K562 (cell line): ENCODE measurements around the gene UGT1A9. TPM values are rescaled to one million over a fixed set of nuclear protein-coding genes. Genes with fewer than 3 reads are reported as not detected.

ENCODE experiments used
- ATAC-seq: fragments of 200-7000 bp; cut with Tn5 transposase; 3 replicates; pipeline ENCODE4 v1.9.1; 2020; ENCODE audit warnings: moderate library complexity
- BruUV-seq: library from RNA; stranded (reverse); fragments of 400-500 nt; replicated peaks from 2 replicates; lab custom pipeline; 2021; lab: Mats Ljungman, UMichigan
- CTCF ChIA-PET: fragments of 300-600 bp; formaldehyde crosslinking; extraction: SDS; loops from one replicate; lab custom pipeline; 2021; ENCODE audit warnings: low intra/inter-chr PET ratio; lab: Yijun Ruan, JAX
- POLR2A ChIA-PET: fragments of 300-600, 350-650 bp; sonication (Branson Sonifier 250); formaldehyde crosslinking; extraction: SDS; loops from one replicate; lab custom pipeline; 2021; ENCODE audit warnings: antibody characterized with exemption, inconsistent platforms; lab: Yijun Ruan, JAX
- DNase-seq, 4 experiments: peaks; one replicate each; pipeline versions ENCODE4 v3.0.0 to v3.0.0-alpha.2; 2011 to 2018; ENCODE audit warnings: low spot score in 3 of 4, mixed read lengths in 3 of 4; ENCODE audit errors: extremely low read depth in 1 of 4
- FAIRE-seq: peaks from 2 replicates; lab custom pipeline; 2011; peaks lifted over from hg19 to GRCh38; lab: Jason Lieb, UNC
- H2AFZ ChIP-seq: 2 replicates; pipeline ENCODE4 v1.6.0; 2011; ENCODE audit warnings: low read depth, low read length, control low read depth, inconsistent platforms
- H3K27ac ChIP-seq: fragments of 200-600 bp; 3 replicates; pipeline ENCODE4 v1.8.0; 2011; ENCODE audit warnings: low read depth, mild to moderate bottlenecking, control low read depth, inconsistent platforms, low read length, moderate library complexity, mixed read lengths; ENCODE audit errors: extremely low read depth
- H3K27me3 ChIP-seq, 2 experiments: fragments of 300-600 bp in 1 of 2; 2 replicates in 1 of 2; 3 replicates in 1 of 2; pipeline versions ENCODE4 v1.6.0 to v1.8.0; 2011; ENCODE audit warnings: inconsistent platforms in 2 of 2, low read length in 2 of 2, mild to moderate bottlenecking in 1 of 2, mixed read lengths in 1 of 2, moderate library complexity in 1 of 2; ENCODE audit not compliant: control insufficient read depth in 2 of 2, insufficient read depth in 2 of 2
- H3K36me3 ChIP-seq: fragments of 300-600 bp; 3 replicates; pipeline ENCODE4 v1.8.0; 2011; ENCODE audit warnings: mild to moderate bottlenecking, low read length, inconsistent platforms; ENCODE audit not compliant: control insufficient read depth, insufficient read depth
- H3K4me1 ChIP-seq, 2 experiments: fragments of 200-600 bp in 1 of 2; replicated peaks in 1 of 2; 2 replicates in 1 of 2; 3 replicates in 1 of 2; pipeline versions ENCODE4 v1.5.1 to v1.8.0; 2011; ENCODE audit warnings: inconsistent platforms in 2 of 2, low read length in 2 of 2, mild to moderate bottlenecking in 1 of 2, mixed read lengths in 1 of 2, moderate library complexity in 1 of 2; ENCODE audit not compliant: control insufficient read depth in 2 of 2, insufficient read depth in 2 of 2
- H3K4me2 ChIP-seq: 2 replicates; pipeline ENCODE4 v1.6.1; 2011; ENCODE audit warnings: low read length, control low read depth, inconsistent platforms, mixed read lengths; ENCODE audit not compliant: insufficient read depth
- H3K4me3 ChIP-seq: fragments of 200-600 bp; sonication (generic), shearing (Covaris generic); 2 replicates; pipeline ENCODE4 v1.5.1; 2016; ENCODE audit warnings: control low read depth, inconsistent platforms
- H3K79me2 ChIP-seq: fragments of 200-600 bp; 3 replicates; pipeline ENCODE4 v1.8.0; 2011; ENCODE audit warnings: low read length, inconsistent platforms; ENCODE audit not compliant: control insufficient read depth, insufficient read depth
- H3K9ac ChIP-seq, 2 experiments: 2 replicates each; pipeline versions ENCODE4 v1.6.0 to v1.6.1; 2011; ENCODE audit warnings: low read depth in 2 of 2, low read length in 2 of 2, control low read depth in 1 of 2, inconsistent platforms in 1 of 2, mild to moderate bottlenecking in 1 of 2, mixed read lengths in 1 of 2; ENCODE audit not compliant: insufficient read depth in 1 of 2
- H3K9me1 ChIP-seq: one replicate; pipeline ENCODE4 v1.6.0; 2011; ENCODE audit warnings: inconsistent platforms, mild to moderate bottlenecking, low read length, moderate library complexity; ENCODE audit not compliant: control insufficient read depth, insufficient read depth
- H3K9me3 ChIP-seq: replicated peaks from 2 replicates; pipeline ENCODE4 v1.5.1; 2011; ENCODE audit warnings: low read depth, low read length, inconsistent platforms; ENCODE audit not compliant: control insufficient read depth, insufficient read depth
- H4K20me1 ChIP-seq: replicated peaks from 2 replicates; pipeline ENCODE4 v1.6.1; 2011; ENCODE audit warnings: low read length, inconsistent platforms, mixed read lengths; ENCODE audit not compliant: control insufficient read depth, insufficient read depth
- BHLHE40 ChIP-seq: IDR thresholded peaks from 2 replicates; pipeline ENCODE4 v1.6.1; 2011; ENCODE audit warnings: low read length, improper control_type of control experiment
- FUS ChIP-seq: fragments of 200-400 bp; formaldehyde crosslinking; optimal IDR thresholded peaks from 2 replicates; pipeline ENCODE3; 2017; ENCODE audit warnings: low read depth, low read length
- GATA2 ChIP-seq: sonication (generic); formaldehyde crosslinking; IDR thresholded peaks from 2 replicates; pipeline ENCODE4 v1.4.0; 2020; ENCODE audit warnings: mild to moderate bottlenecking, missing genetic modification reagents
- HMGN3 ChIP-seq: IDR thresholded peaks from 2 replicates; pipeline ENCODE4 v1.6.1; 2011; ENCODE audit warnings: borderline replicate concordance, low read depth, mild to moderate bottlenecking, mixed read lengths, low read length; ENCODE audit not compliant: insufficient read length; ENCODE audit errors: extremely low read depth
- KDM1A ChIP-seq, 2 experiments: fragments of 450-650 bp; IDR thresholded peaks; 2 replicates each; pipeline ENCODE4 v1.6.1; 2016; ENCODE audit warnings: mild to moderate bottlenecking in 2 of 2
- NFIX ChIP-seq: fragments of 250-450 bp; sonication (Bioruptor Pico); IDR thresholded peaks from 2 replicates; pipeline ENCODE4 v1.4.0; 2020; ENCODE audit warnings: low read depth, mild to moderate bottlenecking, moderate library complexity
- PHB2 ChIP-seq: fragments of 450-650 bp; IDR thresholded peaks from 2 replicates; pipeline ENCODE4 v1.6.1; 2017; ENCODE audit warnings: low read depth
- PHF21A ChIP-seq: fragments of 450-650 bp; IDR thresholded peaks from 2 replicates; pipeline ENCODE4 v1.6.1; 2017; ENCODE audit warnings: low read depth, borderline replicate concordance
- ZNF134 ChIP-seq: fragments of 250-450 bp; sonication (Bioruptor Pico); conservative IDR thresholded peaks from 2 replicates; pipeline ENCODE4 v1.4.0; 2020
- ZNF780A ChIP-seq: fragments of 250-450 bp; sonication (Bioruptor Pico); IDR thresholded peaks from 2 replicates; pipeline ENCODE4 v1.5.0; 2021; ENCODE audit warnings: mild to moderate bottlenecking
- WGBS: fragments of 100-300 bp; shearing (Covaris generic); methylation state at CpG from one replicate; pipeline ENCODE4 v1.1.6; 2016; ENCODE audit warnings: low coverage, mixed read lengths; ENCODE audit not compliant: insufficient coverage; ENCODE audit errors: missing lambda C conversion rate; 5-methylcytosine and 5-hydroxymethylcytosine counted together
- in situ Hi-C: fragments of 300-500 bp; cut with MboI; formaldehyde crosslinking; loops from 4 replicates; pipeline ENCODE4 v1.15.0; 2018; ENCODE audit warnings: inconsistent platforms, mixed read lengths
- intact Hi-C: fragments of 100-400 bp; cut with micrococcal nuclease; formaldehyde crosslinking; loops from 2 replicates; pipeline ENCODE4 v1.14.2; 2022
- polyA plus RNA-seq, 8 experiments: library from polyadenylated mRNA; depleted of rRNA in 4 of 8; stranded (reverse) in 5 of 8; unstranded in 3 of 8; fragments of >200 nt; fragmentation: Nextera tagmentation in 2 of 8; fragmentation: Illumina TruSeq in 1 of 8; extraction: Ambion mirVana in 2 of 8; extraction: Trizol in 1 of 8; gene quantifications; 2 replicates each; pipeline versions ENCODE4 v1.2.1 to v1.2.3, GENCODE V29; 2011 to 2014; ENCODE audit warnings: inconsistent platforms in 1 of 8, missing spikeins in 1 of 8
- total RNA-seq, 7 experiments: library from RNA; depleted of rRNA in 6 of 7; stranded (reverse); fragments of >200 nt in 6 of 7; fragmentation: Illumina TruSeq in 2 of 7; extraction: Trizol in 2 of 7; gene quantifications; 2 replicates each; pipeline versions ENCODE4 v1.2.1 to v1.2.3, GENCODE V29; 2011 to 2021; ENCODE audit warnings: low replicate concordance in 1 of 7

UGT1A9 gene
- total and polyA plus RNA-seq, 9 of the 15 experiments (the other 6 are each of a cell fraction or from before 2014, with no cell fraction given), result 0.09 TPM; not detected in 8

- Histone ChIP-seq H3K4me3 (no peak overlapping the region), H3K27ac (peak overlapping the region; percentile 59; the same call in 2 of the 3 replicates)
These were observed 27.8 kb downstream of the UGT1A9 start for GRCh38 chr2:233699424-233700027.

GRCh38 chr2:233700028-233700635 lies 28.4 kb downstream of the UGT1A9 start:
- Histone ChIP-seq H3K9ac (no peak overlapping the region), H3K4me2 (no peak overlapping the region; the same call in 1 of the 2 replicates), H3K4me1 (peaks cover 0 to 10% of the 10 kb centered on the region in 2 experiments; a peak in 3 of 5 replicates), H3K9me3 (no peaks in the 10 kb centered on the region), H3K79me2 (no peaks in the 10 kb centered on the region), H3K27me3 (no peaks in the 10 kb centered on the region), H3K27ac (peak overlapping the region; percentile 59; the same call in 2 of the 3 replicates), H3K9me1 (no peaks in the 10 kb centered on the region), H4K20me1 (no peaks in the 10 kb centered on the region), H3K36me3 (no peaks in the 10 kb centered on the region), H2AFZ (no peak overlapping the region), H3K4me3 (no peak overlapping the region)
- ATAC-seq (no peak), DNase-seq (peak in 2 of 4 experiments; percentile 6 to 19), FAIRE-seq (peak; percentile 69)
- CTCF ChIA-PET, result no interaction called here
- intact Hi-C loops (no loop called here), in situ Hi-C loops (no loop called here)
- 0% methylated on average over 1 of the region's 1 CpG for WGBS
- POLR2A ChIA-PET, result no interaction called here
- BruUV-seq, result no TSS peak
- no peak for TF ChIP-seq ZNF780A
- TF ChIP-seq PHB2, result no peak
- TF ChIP-seq KDM1A (IDR thresholded peaks at IDR 0.05), result peak; percentile 48 to 57; a peak in 3 of 4 replicates
- peak; percentile 44 for TF ChIP-seq HMGN3
- TF ChIP-seq BHLHE40, result peak; percentile 59
- no peak for TF ChIP-seq NFIX (CRISPR knock-in tag)
- no peak for TF ChIP-seq GATA2

More at GRCh38 chr2:233699424-233700027, 27.8 kb downstream of the UGT1A9 start:
- ChIA-PET POLR2A (no interaction called here), CTCF (no interaction called here)
- Histone ChIP-seq H3K9me1 (no peaks in the 10 kb centered on the region), H3K9ac (no peak overlapping the region), H4K20me1 (no peaks in the 10 kb centered on the region), H3K79me2 (no peaks in the 10 kb centered on the region), H3K9me3 (no peaks in the 10 kb centered on the region), H3K27me3 (no peaks in the 10 kb centered on the region), H3K4me2 (no peak overlapping the region; the same call in 1 of the 2 replicates), H3K36me3 (no peaks in the 10 kb centered on the region), H2AFZ (no peak overlapping the region), H3K4me1 (peaks cover 0 to 10% of the 10 kb centered on the region in 2 experiments; a peak in 3 of 5 replicates)
- DNase-seq, result no peak
- WGBS, result 60% methylated on average over 7 of the region's 8 CpGs
- no peak for ATAC-seq
- TF ChIP-seq PHF21A, result no peak
- TF ChIP-seq ZNF134, result no peak
- TF ChIP-seq FUS, result no peak
- no peak for FAIRE-seq
- intact Hi-C loops (no loop called here), in situ Hi-C loops (no loop called here)
- BruUV-seq, result no TSS peak
